CD4-positive, alpha-beta T cell treated with Interleukin-21 for 1 hour (primary cell): Measurements from ENCODE around the gene KIAA2012.

Experiments
- DNase-seq: peaks from one replicate; pipeline ENCODE4 v3.0.0-alpha.2; 2020

KIAA2012 gene

GRCh38 chr2:202044777-202045176, 28.3 kb upstream of the KIAA2012 start:
- DNase-seq: no peak

GRCh38 chr2:202046572-202046971, 26.5 kb upstream of the KIAA2012 start:
- no peak for DNase-seq

GRCh38 chr2:202049092-202049728, 23.8 kb upstream of the KIAA2012 start:
- DNase-seq: no peak

- DNase-seq: no peak
Observed at GRCh38 chr2:202049840-202050239, 23.2 kb upstream of the KIAA2012 start.

- DNase-seq: no peak
Observed at GRCh38 chr2:202050652-202051051, 22.4 kb upstream of the KIAA2012 start.

- DNase-seq: no peak
Observed at GRCh38 chr2:202051499-202052161, 21.4 kb upstream of the KIAA2012 start.

GRCh38 chr2:202052235-202052634, 20.8 kb upstream of the KIAA2012 start:
- DNase-seq: no peak

- no peak for DNase-seq
Observed at GRCh38 chr2:202054679-202055078, 18.4 kb upstream of the KIAA2012 start.

- DNase-seq: peak; percentile 16
Observed at GRCh38 chr2:202056611-202057010, 16.4 kb upstream of the KIAA2012 start.

GRCh38 chr2:202060218-202060617, 12.8 kb upstream of the KIAA2012 start:
- no peak for DNase-seq

GRCh38 chr2:202061695-202062094, 11.4 kb upstream of the KIAA2012 start:
- no peak for DNase-seq

GRCh38 chr2:202064171-202064880, 8.7 kb upstream of the KIAA2012 start:
- no peak for DNase-seq

GRCh38 chr2:202064881-202065230, 8.2 kb upstream of the KIAA2012 start:
- DNase-seq: no peak

- no peak for DNase-seq
Observed at GRCh38 chr2:202065876-202066275, 7.2 kb upstream of the KIAA2012 start.

GRCh38 chr2:202066875-202067274, 6.2 kb upstream of the KIAA2012 start:
- no peak for DNase-seq

- no peak for DNase-seq
Observed at GRCh38 chr2:202067589-202067988, 5.5 kb upstream of the KIAA2012 start.

- DNase-seq: no peak
Observed at GRCh38 chr2:202069170-202070067, 3.6 kb upstream of the KIAA2012 start.

- no peak for DNase-seq
Observed at GRCh38 chr2:202071107-202071506, 1.9 kb upstream of the KIAA2012 start.

GRCh38 chr2:202072226-202072625, 829 bp upstream of the KIAA2012 start:
- DNase-seq: no peak

- DNase-seq: no peak
Observed at GRCh38 chr2:202074324-202074723, 1.3 kb downstream of the KIAA2012 start.

GRCh38 chr2:202079310-202079709, 6.3 kb downstream of the KIAA2012 start:
- DNase-seq: no peak

- no peak for DNase-seq
Observed at GRCh38 chr2:202084265-202084664, 11.2 kb downstream of the KIAA2012 start.

- no peak for DNase-seq
Observed at GRCh38 chr2:202088777-202089176, 15.7 kb downstream of the KIAA2012 start.
